ENCODE results near the gene TUBB1.
"Not testable (repeated sequence)": the region's sequence is repeated elsewhere in the genome, so short reads cannot be mapped to it uniquely, and the experiment has no call there.

TUBB1 gene

DNA sequence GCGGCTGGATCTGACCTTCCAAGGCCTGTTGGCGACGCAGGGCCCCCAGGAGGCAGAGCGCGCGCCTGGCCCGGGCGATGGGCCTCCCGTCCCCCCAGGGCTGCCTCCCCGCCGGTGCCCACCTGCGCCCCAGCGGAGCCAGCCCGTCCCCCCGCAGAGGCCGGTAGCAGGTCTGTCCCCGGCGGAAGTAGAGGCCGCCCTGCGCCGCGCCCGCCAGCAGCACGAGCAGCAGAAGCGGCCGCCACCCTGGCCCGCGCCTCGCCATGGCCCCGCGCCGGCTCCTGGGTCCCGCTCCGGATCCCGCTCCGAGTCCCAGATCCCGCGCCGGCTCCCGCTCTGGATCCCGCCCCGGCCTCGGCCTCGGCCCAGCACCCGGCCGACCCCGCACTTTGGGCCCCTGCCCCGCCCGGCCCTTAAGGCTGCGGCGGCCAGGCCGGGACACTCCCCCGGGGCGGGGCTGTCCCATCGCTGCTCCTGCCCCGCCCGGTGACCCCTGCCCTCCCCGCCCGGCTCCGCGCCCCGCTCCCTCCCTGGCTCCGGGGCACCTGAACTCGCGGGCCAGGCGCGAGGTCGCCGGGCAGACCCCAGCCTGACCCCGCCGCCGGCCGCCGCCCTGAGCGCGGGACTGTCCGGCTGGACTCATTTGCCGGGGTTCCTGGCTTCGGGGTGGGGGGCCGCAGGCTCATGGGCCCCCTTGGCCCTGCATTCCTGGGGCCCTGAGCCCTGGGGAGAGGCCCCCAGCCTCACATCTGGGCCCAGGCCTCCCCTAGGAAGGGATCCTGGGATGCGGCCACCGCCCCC, 12.2 kb upstream of the TUBB1 start, which contains the start of gene CTSZ:
TSS of gene CTSZ (minus strand) at position 391 of the 801 bp plus-strand sequence. CDS start at position 265, 126 bp downstream.
- peak in 2 of 4 experiments; percentile 28 to 42 for DNase-seq

DNA sequence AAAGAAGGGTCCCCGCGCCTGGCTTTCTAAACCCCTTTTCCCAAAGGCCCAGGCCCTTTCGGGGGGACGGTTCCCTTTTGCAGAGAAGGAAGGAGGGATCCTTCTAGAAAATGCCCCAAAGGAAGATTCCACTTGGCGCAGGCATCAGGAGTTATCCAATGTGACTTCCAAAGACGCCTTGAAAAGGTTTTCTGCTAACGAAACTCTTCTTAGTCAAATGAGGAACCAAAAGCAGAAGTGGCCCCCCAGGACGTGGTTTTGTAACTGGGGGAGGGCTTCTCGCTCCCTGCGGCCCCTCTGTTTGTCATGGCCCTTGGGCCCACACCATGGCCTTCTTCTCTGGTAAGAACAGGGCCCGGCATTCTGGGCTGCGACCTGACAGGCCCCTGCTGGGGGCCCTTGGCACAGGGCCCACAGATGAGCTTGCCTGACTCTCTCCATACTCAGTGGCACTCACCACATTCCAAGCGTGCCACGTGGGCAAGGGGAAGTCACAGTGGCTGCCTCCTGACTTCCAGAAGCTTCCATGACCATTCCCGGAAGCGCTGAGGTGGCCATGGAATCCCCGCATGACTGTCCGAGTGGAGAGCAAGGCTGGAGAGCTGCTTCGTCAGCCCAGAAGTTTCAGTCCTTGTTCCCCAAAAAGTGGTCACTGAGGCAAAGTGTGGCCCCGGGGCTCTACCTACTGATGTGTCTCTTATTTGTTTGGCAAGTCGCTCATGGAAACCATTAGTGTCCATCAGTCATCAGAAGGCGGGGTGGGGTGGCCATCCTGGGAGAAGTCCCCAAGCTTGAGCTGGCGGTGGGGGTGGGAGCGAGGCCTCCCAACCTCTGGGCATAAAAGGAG, 11.3 kb upstream of the TUBB1 start:
- no peak for DNase-seq

DNA sequence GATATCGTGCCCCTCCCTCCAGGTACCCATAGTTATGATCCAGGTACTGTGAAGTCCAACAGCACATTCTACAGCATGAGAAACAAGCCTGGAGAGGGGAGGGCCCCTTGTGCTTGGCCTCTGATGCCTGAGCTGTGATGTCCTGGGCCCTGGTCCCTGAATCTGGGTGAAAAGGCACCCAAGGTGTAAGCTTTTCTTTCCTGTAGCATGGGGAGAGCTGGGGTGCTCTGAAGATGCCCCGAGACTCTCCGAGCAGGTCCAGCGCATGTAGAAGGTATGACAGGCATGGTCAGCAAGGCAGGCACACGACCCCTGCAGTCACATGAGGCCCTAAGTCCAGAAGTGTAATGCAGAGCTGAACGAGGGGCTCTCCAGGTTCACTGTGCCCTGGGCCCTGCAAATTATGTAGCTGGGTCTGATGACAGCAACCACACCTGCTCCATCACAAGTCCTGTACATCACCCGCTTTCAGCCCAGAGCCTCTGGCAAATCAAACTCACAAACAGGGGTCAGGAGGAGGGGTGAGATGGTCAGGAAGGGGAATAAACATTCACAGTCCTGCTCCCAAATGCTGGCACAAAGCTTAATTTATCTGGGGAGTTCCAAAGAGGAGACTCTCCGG, 10.4 kb upstream of the TUBB1 start:
- DNase-seq, result no peak

DNA sequence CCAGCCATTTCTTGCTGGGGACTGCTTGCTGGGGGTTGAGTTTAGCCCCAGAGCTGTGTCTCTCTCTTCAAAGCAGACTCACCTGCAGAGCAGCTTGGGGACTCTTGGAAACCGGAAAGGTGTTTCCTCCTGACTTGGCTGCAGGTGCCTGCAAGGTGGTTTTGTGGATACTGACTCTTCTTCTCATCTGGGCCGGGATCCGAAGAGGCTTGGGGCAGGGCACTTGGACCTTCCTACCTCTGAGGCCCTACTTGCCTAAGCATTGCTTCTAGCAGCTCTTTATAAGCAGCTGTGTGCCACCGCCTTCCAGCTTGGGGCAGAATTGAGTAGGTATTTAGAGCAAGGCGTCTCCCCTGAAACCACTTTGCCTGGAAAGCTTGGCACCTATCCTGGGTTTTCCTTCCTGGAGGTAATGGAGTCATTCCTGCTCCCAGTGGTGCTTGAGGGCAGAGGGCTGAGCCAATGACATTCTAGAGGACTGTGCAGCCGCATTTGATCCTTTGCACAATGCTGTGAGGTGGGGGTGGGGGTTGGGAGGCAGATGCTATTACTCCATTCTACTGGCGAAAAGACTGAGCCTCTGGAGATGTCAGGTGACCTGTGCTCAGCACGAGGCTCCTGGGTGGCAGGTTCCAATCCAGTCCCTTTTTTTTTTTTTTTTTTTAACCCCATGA, 8.8 kb upstream of the TUBB1 start:
- no peak for DNase-seq

DNA sequence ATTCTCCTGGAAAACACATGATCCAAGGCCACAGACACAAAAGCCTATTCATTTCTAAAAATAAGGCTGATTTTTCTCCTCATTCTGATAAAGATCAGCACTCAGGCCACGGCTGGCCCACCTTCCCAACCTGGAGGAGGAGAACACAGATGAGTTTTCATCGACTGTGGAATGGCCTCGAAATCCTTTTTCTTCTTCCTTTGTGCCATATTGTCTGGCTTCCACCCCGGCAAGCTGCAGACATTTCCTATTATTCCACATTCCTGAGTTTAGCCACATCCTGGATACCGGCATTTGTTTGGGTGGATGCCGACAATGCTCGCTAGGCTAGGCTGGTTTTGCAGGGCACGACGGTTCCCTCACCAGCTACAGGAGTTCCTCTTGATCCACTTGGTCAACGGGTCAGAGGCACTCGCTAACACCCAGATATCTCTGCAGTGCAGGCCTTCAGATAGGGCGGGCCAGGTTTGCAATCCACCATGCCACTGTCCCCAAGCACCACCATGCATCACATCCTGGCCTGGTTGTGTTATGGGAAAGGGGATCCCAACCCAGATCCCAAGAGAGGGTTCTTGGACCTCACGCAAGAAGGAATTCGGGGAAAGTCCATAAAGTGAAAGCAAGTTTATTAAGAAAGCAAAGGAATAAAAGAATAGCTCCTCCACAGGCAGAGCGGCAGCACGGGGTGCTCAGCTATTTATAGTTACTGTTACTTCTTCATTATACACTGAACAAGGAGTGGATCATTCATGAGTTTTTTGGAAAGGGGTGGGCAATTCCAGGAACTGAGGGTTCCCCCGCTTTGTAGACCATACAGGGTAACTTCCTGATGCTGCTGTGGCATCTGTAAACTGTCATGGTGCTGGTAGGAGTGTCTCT, 8.0 kb upstream of the TUBB1 start:
- DNase-seq, result no peak

DNA sequence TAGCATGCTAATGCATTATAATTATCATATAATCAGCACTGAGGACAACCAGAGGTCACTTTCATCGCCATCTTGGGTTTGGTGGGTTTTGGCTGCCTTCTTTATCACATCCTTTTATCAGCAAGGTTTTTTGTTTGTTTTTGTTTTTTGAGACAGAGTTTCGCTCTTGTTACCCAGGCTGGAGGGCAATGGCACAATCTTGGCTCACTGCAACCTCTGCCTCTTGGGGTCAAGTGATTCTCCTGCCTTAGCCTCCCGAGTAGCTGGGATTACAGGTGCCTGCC, 7.4 kb upstream of the TUBB1 start:
- DNase-seq, result not testable (repeated sequence)

DNA sequence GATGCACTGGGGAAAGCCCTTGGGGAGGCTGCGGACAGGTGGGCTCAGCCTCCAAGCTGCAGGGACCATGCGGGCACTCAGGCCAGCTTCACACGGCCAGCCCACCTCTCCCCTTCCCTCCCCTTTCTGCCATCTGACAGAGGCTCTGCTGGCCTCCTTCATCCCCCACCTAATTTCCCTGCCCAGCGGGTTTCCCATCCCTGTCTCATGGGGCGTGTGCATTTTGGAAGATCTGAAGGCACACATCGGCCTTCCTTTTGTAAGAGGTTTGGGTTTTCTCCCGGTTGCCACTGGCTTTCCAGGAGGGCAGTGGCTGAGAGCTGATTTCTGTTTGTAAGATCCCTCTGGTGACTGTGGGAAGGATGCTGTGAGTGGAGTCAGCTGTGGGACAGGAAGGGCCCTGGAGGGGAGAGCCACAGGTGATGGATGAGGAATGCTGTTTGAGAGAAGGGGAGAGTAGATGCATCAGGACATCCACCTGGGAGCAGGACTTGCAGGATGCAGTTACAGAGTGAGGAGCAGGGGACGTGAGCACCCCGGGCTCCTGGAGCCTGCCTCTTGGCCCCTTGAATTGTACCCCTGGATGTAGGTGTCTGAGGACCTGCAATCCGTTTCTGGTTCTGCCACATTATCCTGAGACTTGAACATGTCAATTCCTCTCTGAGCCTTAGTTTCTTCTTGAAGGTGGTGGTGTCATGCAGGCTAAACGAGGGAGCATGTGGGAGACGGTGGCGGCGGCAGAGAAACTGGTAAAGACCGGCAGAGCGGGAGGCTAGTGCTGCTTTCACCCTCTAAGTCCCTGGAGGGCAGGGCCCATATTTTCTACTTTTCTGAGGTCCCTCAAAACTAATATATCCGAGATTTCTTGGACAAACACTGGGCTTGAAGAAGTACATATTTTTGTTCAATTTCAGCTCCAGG, 5.9 kb upstream of the TUBB1 start:
- DNase-seq, result no peak

DNA sequence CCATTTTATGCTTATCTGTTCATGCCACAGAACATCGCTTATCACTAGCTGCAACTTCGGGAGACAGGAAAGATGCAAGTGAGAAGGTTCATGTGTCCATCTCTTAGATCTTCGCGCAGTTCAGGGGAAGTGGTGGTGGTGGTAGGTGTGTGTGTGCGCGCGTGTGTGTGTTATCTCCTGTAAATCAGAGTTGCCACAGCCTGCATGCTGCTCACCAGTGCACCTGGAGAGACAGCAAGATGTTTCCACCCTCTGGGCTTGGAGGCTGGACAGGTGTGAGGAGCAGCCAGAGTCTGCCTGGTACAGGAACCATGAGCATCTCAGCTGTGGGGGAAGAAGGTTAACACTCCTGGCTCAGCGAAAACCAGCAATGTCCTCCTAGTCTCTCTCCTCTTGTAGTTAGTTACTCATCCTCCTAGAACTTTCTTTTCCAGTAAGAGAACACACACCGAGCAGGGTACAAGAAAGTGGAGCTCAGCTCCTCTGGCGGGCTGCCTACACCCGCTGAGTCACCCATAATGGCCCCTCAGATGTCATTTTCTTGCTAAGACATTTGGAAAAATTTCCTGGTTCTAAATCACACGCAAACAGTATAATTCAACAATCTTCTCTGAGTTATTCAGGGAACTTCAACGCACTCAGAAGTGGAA, 5.1 kb upstream of the TUBB1 start:
- DNase-seq, result no peak

DNA sequence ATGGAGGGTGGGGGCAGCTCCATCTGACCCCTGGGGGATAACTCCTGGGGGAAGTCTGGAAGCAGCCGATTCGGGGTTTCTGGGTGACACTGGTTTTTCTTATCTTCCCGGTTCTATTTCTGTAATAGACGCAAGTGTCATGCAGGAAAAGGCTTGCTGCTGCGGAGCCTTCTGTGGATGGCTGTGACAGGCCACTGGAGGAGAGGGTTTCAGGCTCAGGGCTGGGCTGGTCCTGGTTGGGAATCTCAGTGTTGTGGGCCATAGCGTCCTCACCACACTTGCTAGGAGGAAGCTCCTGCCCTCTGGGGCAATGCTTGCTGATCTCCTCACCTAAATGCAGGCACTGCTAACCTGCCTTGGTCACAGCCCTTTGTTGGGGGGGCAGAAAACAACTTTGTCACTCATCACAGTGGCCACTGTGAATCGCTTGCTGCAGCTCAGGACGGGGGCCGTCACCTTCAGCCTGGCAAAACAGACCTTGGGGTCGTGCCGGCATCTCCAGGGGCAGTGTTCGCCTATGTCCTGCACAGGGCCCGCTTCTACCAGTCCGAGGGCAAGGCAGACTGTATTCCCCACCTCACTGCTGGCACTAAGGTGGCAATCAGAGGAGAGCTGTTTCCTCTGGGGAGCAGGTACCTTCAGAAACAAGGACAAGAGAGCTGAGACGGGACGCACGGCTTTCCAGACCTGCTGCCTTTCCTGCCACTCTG, 4.4 kb upstream of the TUBB1 start:
- no peak for DNase-seq

DNA sequence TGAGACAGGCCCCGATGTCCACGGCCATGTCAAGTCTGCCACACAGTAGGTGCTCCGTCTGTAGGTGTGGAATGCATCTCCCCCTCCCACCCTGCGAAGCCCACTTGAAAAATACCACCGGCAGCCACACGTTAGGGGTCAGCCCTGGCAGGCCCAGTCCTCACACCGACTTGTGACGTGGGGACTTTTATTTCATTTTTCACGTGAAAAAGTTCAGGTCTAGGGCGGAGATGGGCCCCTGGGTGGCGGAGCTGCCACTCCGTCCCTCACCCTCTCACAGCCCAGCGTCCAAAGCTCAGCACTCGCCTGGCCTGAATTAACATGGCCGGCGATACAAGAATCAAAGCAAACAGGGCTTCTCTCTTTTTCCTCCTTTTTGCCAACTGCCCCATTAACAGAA, 3.8 kb upstream of the TUBB1 start:
- no peak for DNase-seq

DNA sequence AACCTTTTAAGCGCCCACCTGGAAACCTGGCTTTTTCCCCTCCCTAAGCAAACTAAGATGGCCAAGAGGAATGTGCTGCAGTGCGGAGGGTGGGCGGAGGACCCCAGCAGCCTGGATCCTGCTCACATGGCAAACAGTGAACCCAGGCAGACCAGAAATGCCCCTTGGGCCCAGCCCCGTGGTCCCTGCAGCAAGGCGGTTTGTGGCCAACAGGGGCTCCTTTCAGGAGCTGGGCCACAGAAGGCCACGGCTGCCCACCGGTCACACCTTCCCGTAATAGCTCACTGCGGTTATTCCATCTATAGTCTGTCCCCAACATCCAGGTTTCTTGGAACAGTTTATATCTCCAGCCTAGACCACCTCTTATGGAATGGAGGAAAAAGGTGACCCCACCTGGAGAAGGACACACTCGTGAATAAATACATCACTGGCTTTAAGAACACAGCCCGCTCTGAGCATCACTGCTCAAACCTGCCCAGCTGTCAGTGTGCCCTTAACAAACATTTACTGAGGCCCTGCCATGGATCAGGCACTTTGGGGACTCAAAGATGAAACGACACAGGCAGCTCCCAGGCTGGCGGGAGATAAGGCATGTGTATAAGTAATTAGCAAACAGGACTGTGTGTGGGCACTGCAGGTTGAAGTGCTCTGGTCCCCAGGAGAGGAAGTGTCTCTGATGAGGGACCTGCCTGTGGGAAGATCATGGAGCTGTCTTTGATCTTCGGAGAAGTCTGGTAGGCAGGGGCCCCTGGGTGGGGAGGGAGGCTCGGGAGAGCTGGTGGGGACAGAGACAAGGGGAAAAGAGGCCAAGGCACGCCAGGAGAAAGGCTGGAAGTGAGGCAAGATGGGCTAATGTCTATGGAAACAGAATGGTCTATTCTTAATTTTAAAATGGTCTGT, 3.2 kb upstream of the TUBB1 start:
- no peak for DNase-seq

DNA sequence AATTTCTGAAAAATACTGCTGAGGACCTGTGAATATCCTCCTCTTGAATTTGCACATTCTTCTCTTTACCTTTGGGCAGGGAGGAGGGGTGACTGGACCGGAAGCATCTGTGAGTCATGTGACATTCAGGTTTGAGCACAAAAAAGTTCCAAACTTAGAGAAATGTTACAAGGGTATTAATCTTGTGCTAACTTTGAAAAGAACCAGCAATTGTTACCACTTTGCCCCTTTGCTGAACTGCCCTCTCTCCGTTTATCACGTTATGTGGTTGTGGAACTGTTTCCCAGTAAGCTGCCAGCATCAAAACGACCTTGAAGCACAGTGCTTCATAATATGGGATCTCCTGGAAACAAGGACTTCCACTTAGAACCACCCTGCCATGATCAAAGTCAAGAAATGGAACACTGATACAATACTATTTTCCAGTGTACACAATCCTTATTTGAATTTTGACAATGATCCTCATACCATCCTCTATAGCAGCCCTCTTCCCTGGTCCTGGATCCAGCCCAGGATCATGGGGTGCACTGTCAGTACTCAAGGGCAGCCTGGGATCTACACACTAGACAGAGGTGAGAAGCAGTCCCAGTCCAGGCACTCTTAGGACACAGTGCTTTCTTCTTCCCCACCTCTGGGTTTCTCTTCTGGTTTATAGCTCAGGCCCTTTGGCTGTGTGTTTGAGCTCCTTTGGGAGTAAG, 2.3 kb upstream of the TUBB1 start:
- no peak for DNase-seq

DNA sequence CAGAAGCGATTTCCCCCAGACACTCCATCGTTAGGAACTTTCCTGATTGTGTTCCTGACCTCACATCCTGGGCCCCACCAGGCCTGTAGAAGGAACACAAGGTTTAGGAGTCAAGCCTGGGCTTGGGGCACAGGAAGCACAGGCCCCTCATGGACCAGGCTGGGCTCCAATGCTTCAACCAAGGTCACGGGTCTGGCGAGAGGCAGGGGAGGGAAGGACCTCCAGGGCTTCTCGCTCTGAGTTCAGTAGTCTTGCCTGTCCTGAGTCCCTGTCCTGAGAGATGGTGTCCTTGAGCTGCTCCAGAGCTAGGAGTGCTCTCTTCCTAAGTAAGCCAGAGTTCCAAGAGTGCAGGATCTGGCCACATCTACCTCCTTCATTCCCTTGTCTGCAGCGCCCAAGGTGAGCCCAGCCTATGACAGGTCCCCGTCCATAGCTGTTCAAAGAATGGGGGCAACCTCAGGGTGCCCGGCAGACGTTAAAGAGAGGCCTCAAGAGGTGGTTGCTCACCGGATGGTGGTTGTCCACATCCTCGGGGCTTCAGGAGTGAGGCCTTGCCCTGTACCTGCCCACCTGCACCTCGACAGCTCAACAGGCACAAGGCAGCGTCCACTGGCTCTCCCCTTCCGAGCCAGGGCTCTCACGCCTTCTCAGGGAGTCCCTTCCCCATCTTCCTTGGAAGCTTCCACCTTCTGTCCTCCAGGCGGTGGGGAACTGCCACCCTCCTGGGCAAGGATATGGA, 1.6 kb upstream of the TUBB1 start:
- no peak for DNase-seq

DNA sequence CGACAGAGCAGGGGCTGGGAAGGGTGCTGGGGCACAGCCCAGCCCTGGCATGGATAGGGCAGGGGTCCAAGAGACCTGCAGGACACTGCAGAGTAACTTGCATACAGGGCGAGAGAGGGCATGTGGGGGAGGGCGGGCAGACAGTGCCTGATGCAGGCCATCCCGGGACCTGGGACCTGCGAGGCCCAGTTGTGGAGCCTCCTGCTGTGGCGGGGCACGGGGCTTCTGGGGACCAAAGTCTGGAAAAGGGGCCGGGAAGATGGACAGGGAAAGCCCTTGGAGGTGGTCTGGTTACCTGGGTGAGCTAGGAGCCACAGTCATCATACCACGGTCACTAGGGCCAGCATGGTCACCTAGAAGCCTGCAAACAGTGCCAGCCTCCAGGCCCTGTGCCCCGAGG, 412 bp upstream of the TUBB1 start:
- DNase-seq, result no peak

DNA sequence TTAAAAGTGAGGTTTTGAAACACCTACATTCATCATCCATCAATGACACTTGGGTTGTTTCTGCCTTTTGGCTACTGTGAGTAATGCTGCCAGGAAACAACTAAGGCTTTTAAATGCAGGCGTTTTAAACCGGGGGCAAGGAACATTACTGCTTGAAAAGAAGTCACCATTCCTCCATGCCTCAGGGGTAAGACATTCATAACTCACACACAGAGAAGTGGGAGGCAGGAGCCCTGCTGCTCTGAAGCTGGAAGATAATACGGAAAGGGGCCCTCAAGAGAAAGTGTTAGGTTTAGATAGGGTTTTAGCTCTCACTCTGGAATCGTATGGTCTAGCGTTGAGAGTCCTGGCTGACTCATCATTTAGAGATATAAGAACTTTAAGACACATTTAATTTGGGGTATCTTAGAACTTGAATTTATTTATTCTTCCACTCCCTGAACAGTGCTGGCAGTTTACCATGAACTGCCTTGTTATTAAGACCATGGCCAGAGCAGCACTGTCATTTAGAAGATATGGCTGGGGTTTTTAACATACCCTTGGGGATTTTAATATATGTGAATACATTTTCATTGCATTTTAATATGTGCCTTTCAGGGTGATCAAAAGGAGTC, 1.8 kb downstream of the TUBB1 start:
- no peak for DNase-seq

DNA sequence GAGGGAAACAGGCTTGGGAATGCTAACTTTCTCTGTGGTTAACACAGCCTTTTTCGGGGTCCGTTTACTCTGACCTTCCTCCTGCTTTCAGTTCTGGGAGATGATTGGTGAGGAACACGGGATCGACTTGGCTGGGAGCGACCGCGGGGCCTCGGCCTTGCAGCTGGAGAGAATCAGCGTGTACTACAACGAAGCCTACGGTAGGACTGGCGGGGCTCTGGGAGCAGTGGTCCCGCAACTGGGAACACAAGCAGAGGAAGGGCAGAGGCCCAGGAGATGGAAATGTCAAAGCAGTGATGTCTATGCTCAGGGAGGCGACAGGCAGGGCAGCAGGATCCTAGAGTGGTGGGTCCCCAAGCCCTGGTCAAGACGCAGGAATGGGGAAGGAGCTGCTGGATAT, 3.5 kb downstream of the TUBB1 start:
- no peak for DNase-seq

DNA sequence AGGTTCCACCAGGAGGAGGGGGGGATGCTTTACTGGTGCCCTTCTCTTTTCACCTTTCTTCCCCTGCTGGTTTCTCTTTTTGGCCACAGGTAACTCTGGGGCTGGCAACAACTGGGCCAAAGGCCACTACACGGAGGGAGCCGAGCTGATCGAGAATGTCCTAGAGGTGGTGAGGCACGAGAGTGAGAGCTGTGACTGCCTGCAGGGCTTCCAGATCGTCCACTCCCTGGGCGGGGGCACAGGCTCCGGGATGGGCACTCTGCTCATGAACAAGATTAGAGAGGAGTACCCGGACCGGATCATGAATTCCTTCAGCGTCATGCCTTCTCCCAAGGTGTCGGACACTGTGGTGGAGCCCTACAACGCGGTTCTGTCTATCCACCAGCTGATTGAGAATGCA, 4.4 kb downstream of the TUBB1 start:
- no peak for DNase-seq

Data from activated naive CD4-positive, alpha-beta T cell (primary cell).